Osteocyte (in vitro differentiated cells): ENCODE results near the gene ZBTB40. TPM values are rescaled to one million over a fixed set of nuclear protein-coding genes. Genes with fewer than 3 reads are reported as not detected.

Experiments used
- DNase-seq: peaks from one replicate; pipeline ENCODE4 v3.0.0; 2021; ENCODE audit warnings: mixed read lengths; ENCODE audit not compliant: unreplicated experiment; ENCODE audit errors: extremely low spot score
- H3K27ac Mint-ChIP-seq: one replicate; pipeline ENCODE4 v1.8.0; 2021; ENCODE audit warnings: mild to moderate bottlenecking, mixed read lengths; ENCODE audit not compliant: unreplicated experiment
- H3K27me3 Mint-ChIP-seq: one replicate; pipeline ENCODE4 v1.8.0; 2021; ENCODE audit warnings: mixed read lengths; ENCODE audit not compliant: unreplicated experiment
- H3K36me3 Mint-ChIP-seq: one replicate; pipeline ENCODE4 v1.8.0; 2021; ENCODE audit warnings: mixed read lengths; ENCODE audit not compliant: unreplicated experiment
- H3K4me1 Mint-ChIP-seq: one replicate; pipeline ENCODE4 v1.8.0; 2021; ENCODE audit warnings: mixed read lengths; ENCODE audit not compliant: unreplicated experiment
- H3K4me3 Mint-ChIP-seq: one replicate; pipeline ENCODE4 v1.8.0; 2021; ENCODE audit warnings: mild to moderate bottlenecking, moderate library complexity, mixed read lengths; ENCODE audit not compliant: unreplicated experiment
- H3K9me3 Mint-ChIP-seq: one replicate; pipeline ENCODE4 v1.8.0; 2021; ENCODE audit warnings: mixed read lengths; ENCODE audit not compliant: unreplicated experiment
- total RNA-seq: library from RNA; stranded (reverse); gene quantifications from 2 replicates; pipeline ENCODE4 v1.2.1, GENCODE V29; 2021
- TF ChIP-seq, protein P1 (sequence below): fragments of 200-600 bp; sonication (generic); IDR thresholded peaks from 2 replicates; pipeline ENCODE4 v1.5.0; 2021; ENCODE audit warnings: antibody characterized with exemption, mild to moderate bottlenecking, moderate library complexity

The ZBTB40 gene
- total RNA-seq, 1 donor from 2014 or later = 23.6 TPM

DNA sequence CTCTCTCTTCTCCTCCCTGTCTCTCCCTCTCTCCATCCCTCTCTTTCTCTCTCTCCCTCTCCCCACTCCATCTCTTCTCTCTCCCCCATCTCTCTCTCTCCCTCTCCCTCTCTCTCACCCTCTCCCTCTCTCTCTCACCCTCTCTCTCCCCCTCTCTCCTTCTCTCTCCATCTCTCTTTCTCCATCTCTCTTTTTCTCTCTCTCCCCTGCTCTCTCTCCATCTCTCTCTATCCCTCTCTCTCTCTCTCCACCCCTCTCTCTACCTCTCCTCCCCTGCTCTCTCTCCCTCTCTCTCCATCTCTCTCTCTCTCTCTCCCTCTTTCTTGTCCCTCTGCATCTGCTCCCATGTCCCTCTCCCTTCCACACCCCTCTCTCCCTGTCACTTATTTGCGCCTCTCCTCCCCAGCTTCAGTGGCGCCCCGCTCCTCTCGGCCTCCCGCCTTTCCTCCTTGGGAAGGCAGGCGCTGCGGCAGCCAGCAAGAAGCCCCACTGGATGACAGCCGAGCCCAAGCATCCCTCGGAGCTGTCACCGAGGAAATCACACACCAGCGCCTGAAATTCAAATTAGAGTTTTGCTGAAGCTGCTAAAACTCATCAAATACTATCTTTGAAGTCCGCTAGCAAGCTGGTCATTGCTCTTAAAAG is 96.3 kb downstream of the ZBTB40 start:
- Mint-ChIP-seq H3K4me1 (no peaks in the 10 kb centered on the region), H3K4me3 (no peak overlapping the region), H3K36me3 (no peaks in the 10 kb centered on the region), H3K9me3 (no peaks in the 10 kb centered on the region), H3K27ac (no peak overlapping the region), H3K27me3 (peaks cover 65% of the 10 kb centered on the region)
- TF ChIP-seq, protein P1, sequence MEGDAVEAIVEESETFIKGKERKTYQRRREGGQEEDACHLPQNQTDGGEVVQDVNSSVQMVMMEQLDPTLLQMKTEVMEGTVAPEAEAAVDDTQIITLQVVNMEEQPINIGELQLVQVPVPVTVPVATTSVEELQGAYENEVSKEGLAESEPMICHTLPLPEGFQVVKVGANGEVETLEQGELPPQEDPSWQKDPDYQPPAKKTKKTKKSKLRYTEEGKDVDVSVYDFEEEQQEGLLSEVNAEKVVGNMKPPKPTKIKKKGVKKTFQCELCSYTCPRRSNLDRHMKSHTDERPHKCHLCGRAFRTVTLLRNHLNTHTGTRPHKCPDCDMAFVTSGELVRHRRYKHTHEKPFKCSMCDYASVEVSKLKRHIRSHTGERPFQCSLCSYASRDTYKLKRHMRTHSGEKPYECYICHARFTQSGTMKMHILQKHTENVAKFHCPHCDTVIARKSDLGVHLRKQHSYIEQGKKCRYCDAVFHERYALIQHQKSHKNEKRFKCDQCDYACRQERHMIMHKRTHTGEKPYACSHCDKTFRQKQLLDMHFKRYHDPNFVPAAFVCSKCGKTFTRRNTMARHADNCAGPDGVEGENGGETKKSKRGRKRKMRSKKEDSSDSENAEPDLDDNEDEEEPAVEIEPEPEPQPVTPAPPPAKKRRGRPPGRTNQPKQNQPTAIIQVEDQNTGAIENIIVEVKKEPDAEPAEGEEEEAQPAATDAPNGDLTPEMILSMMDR = no peak
- DNase-seq = no peak

GRCh38 chr1:22550021-22550420 is 98.4 kb downstream of the ZBTB40 start:
- H3K4me3 Mint-ChIP-seq = no peak overlapping the region
- TF ChIP-seq, protein P1 = no peak
- no peak overlapping the region for H3K27ac Mint-ChIP-seq
- no peaks in the 10 kb centered on the region for H3K36me3 Mint-ChIP-seq
- no peaks in the 10 kb centered on the region for H3K9me3 Mint-ChIP-seq
- DNase-seq = no peak
- H3K27me3 Mint-ChIP-seq = peaks cover 63% of the 10 kb centered on the region
- no peaks in the 10 kb centered on the region for H3K4me1 Mint-ChIP-seq

DNA sequence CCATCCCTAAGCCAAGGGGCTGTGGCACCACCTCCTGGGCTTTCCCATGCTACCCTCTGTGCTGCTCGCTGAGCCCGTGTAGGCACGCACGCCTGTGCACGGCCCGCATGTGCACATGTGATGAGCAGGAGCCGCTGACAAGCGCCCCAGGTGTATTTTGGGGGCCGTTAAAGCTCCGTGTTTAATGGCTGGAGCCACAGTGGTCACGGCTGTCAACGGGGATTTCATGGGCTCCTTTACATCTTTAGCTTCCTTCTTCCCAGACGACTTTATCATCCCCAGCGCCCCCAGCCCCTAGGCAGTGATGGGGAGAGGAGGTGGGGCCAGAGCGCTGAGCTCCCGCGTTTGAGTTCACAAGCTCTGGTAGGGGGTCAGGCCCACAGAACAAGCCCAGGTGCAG is 99.9 kb downstream of the ZBTB40 start:
- TF ChIP-seq, protein P1 = no peak
- Mint-ChIP-seq H3K27me3 (peaks cover 53% of the 10 kb centered on the region), H3K4me3 (no peak overlapping the region), H3K9me3 (no peaks in the 10 kb centered on the region), H3K4me1 (no peaks in the 10 kb centered on the region), H3K27ac (no peak overlapping the region), H3K36me3 (no peaks in the 10 kb centered on the region)
- DNase-seq = no peak

GRCh38 chr1:22552021-22552420 is 100.4 kb downstream of the ZBTB40 start:
- H3K4me3 Mint-ChIP-seq = no peak overlapping the region
- no peak for DNase-seq
- H3K36me3 Mint-ChIP-seq = no peaks in the 10 kb centered on the region
- peaks cover 53% of the 10 kb centered on the region for H3K27me3 Mint-ChIP-seq
- no peak overlapping the region for H3K27ac Mint-ChIP-seq
- no peaks in the 10 kb centered on the region for H3K9me3 Mint-ChIP-seq
- TF ChIP-seq, protein P1 = no peak
- peaks cover 4% of the 10 kb centered on the region for H3K4me1 Mint-ChIP-seq

GRCh38 chr1:22553104-22553880 is 101.6 kb downstream of the ZBTB40 start:
- no peak for DNase-seq
- Mint-ChIP-seq H3K4me3 (no peak overlapping the region), H3K27me3 (peaks cover 47% of the 10 kb centered on the region), H3K27ac (no peak overlapping the region), H3K36me3 (no peaks in the 10 kb centered on the region), H3K4me1 (peaks cover 10% of the 10 kb centered on the region), H3K9me3 (no peaks in the 10 kb centered on the region)
- TF ChIP-seq, protein P1 = no peak
